ENCODE data around the gene WDR18.

DNA sequence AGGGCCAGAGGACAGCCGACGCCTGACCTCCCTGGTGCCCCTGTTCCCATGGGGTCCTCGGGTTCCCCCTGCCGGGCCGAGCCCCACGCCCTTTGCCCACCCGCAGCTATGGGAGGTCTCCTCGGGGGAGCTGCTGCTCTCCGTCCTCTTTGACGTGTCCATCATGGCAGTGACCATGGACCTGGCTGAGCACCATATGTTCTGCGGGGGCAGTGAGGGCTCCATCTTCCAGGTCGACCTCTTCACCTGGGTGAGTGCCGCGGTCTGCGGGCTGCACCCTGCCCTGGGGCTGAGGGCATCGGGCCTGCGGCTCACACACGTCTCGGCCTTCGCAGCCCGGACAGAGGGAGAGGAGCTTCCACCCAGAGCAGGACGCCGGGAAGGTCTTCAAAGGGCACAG lies 6.6 kb downstream of the WDR18 start:
- TF ChIP-seq RAD21 (conservative IDR thresholded peaks at IDR 0.05) = no peak
- TF ChIP-seq, protein P1, sequence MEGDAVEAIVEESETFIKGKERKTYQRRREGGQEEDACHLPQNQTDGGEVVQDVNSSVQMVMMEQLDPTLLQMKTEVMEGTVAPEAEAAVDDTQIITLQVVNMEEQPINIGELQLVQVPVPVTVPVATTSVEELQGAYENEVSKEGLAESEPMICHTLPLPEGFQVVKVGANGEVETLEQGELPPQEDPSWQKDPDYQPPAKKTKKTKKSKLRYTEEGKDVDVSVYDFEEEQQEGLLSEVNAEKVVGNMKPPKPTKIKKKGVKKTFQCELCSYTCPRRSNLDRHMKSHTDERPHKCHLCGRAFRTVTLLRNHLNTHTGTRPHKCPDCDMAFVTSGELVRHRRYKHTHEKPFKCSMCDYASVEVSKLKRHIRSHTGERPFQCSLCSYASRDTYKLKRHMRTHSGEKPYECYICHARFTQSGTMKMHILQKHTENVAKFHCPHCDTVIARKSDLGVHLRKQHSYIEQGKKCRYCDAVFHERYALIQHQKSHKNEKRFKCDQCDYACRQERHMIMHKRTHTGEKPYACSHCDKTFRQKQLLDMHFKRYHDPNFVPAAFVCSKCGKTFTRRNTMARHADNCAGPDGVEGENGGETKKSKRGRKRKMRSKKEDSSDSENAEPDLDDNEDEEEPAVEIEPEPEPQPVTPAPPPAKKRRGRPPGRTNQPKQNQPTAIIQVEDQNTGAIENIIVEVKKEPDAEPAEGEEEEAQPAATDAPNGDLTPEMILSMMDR (IDR thresholded peaks at IDR 0.05; ENCODE audit: poor library complexity, severe bottlenecking) = no peak
